Forelimb muscle (tissue), 1 donor: Measurements from ENCODE around the gene TEX50. TPM values are rescaled to one million over a fixed set of nuclear protein-coding genes. Genes with fewer than 3 reads are reported as not detected.
"Not testable (repeated sequence)": the region's sequence is repeated elsewhere in the genome, so short reads cannot be mapped to it uniquely, and the experiment has no call there.

Source experiments
- DNase-seq: peaks from one replicate; pipeline ENCODE4 v3.0.0-alpha.2; 2013; ENCODE audit warnings: low read depth
- polyA plus RNA-seq: library from polyadenylated mRNA; unstranded; fragments of 120-200 nt; gene quantifications from one replicate; pipeline ENCODE4 v1.2.1, GENCODE V29; 2013; ENCODE audit not compliant: insufficient read length

The TEX50 gene
- not detected for polyA plus RNA-seq

DNA sequence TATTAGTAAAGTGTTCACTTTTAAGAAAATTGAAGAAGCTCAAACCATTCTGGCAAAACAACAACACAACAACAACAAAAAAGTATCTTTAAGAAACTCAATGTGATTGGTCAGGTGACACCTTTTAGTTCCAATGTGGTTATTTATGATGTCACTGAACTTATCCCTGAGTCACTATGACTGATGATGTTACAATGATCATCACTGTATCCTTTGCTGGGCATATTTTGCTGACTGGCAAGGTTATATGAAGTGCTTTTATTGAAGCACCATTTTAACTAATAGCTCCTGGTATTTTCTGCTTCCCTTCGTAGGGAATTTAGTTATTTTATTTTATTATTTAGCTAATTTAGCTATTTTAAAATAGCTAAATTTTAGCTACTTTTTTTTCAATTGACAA, at the start of gene TEX50:
TEX50 (plus strand) TSS at position 223 of the 400 bp plus-strand sequence. CDS start 184 bp downstream, outside the sequence.
- DNase-seq: no peak

DNA sequence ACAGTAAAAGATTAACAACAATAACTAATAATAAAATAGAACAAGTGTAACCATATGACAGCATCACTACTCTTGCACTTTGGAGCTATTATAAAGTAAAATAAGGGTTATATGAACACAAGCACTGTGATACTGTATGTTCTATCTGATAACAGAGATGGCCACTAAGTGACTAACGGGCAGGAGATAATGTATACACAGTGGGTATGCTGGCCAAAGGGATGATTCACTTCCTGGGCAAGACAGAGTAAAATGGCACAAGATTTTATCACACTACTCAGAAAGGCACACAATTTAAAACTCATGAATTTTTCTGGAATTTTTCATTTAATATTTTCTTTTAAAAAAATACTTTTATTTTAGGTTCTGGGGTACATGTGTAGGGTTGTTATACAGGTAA, 44.6 kb upstream of the TEX50 start:
- no peak for DNase-seq

DNA sequence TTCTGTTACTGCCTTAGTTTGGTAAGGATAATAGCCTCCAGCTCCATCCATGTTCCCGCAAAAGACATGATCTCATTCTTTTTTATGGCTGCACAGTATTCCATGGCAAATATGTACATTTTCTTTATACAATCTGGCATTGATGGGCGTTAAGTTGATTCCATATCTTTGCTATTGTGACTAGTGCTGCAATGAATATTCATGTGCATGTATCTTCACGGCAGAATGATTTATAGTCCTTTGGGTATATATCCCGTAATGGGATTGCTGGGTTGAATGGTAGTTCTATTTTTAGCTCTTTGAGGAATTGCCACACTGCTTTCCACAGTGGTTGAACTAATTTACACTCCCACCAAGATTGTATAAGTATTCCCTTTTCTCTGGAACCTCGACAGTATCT, 44.0 kb upstream of the TEX50 start:
- not testable (repeated sequence) for DNase-seq

DNA sequence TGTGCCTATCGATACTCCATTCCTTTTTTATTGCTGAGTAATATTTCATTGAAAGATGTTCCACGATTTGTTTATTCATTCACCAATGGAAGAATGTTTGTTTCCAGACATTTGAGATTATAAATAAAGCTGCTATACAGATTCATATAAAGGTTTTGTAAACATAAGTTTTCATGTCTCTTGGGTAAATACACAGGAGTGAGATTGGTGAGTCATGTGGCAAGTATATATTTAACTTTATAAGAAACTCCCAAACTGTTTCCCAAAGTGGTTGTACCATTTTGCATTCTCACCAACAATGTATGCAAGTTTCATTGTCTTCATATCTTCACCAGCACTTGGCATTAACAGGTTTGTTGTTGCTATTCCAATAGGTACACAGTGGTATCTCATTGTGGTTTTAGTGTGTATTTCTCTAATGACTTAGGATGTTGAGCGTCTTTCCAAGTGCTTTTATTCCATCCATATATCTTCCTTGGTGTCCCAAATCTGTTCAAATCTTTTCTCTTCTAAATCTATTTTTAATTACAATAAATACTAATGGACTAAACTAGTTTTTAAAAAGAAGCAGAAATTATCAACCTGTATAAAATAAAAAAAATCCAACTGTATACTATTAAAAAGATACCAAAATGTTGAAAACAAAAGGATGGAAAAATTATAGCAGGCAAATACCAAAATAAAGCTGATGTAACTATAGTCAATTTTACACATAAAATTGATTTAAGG, 38.9 kb upstream of the TEX50 start:
- DNase-seq: no peak

GRCh38 chr1:173601588-173601987, 33.5 kb upstream of the TEX50 start:
- no peak for DNase-seq

DNA sequence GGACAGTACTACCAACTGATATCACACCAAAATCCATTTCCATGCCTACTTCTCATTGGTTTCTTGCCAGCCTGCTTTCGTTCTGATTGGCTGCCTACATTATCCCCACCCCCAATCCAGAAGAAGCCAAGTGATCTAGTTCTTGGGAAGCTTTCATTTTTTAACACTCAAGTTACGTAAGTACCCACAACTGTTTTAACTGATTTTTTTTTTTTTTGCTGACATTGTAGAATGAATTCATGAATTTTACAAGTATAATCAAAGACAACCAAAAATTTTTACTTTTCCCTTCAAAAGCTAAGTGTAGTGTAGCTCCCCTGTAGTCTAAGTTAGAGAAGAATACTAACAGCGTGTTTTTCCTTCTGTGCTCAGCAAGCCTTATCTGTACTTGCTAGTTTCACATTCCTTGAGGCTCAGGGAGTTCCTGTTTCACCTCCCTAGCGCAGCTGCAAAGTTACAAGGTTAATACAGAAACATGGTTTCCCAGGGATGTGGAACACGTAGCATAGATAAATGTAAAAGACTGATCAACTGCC, 32.0 kb upstream of the TEX50 start, which contains the start of gene SLC9C2:
SLC9C2 (minus strand) TSS at position 17 of the 536 bp plus-strand sequence. CDS start 1,296 bp downstream, outside the sequence.
- no peak for DNase-seq

DNA sequence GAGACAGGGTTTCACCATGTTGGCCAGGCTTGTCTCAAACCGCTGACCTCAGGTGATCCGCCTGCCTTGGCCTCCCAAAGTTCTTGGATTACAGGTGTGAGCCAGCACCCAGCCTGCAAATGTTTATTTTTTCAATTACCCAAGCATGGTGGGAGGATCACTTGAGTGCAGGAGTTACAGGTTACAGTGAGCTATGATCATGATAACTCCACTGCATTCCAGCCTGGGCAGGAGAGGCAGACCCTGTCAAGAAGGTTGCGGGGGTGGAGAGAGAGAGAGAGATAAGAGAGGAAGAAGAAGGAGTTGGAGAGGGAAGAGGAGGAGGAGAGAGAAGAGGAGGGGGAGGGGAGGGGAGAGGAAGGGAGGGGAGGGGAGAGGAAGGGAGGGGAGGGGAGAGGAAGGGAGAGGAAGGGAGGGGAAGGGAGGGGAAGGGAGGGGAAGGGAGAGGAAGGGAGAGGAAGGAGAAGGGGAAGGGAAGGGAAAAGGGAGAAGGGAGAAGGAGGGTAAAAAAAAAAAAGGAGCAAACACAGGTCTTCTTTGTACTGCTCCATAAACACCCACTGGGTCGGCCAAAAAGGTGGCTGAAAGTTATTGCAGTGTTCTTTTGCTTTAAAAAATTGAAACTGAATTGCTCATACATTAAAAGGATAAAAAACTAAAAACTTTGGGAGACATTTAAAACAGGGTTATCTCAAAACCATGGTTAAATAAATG, 26.5 kb upstream of the TEX50 start:
- no peak for DNase-seq

- DNase-seq: not testable (repeated sequence)
Observed at GRCh38 chr1:173613086-173613485, 22.1 kb upstream of the TEX50 start.

GRCh38 chr1:173616859-173617258, 18.3 kb upstream of the TEX50 start:
- no peak for DNase-seq

DNA sequence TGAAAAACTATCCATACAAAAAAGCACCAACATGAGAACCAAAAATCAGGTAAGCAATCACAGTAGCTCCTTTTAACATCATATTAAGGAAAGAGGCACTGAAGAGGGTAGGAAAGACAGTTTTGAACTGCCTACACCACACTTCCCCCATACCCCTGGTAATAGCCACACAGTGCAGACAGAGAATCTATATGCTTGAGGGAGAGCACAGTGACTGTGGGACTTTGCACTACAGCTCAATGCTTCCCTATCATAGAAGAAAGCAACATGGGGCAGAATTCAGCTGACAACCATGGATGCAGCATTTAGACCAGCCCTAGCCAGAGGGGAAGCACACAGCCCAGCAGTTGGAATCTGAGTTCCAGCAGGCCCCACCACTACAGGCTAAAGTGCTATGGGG, 7.9 kb upstream of the TEX50 start:
- DNase-seq: no peak

DNA sequence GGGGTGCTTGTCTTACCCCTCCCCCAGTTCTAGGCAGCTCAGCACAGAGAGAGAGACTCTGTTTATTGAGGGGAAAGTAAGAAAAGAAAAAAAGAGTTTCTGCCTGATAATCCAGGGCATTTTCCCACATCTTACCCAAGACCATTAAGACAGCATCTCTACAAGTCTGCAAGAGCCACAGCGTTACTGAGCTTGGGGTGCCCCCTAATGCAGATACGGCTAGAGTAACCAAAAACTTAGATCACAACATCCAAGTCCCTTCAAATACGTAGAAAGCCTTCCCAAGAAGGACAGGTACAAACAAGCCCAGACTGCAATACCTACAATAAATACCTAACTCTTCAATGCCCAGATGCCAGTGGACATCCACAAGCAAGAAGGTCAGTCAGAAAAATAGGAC, 6.2 kb upstream of the TEX50 start:
- DNase-seq: no peak

- not testable (repeated sequence) for DNase-seq
Observed at GRCh38 chr1:173637236-173638042, 2.3 kb downstream of the TEX50 start.

DNA sequence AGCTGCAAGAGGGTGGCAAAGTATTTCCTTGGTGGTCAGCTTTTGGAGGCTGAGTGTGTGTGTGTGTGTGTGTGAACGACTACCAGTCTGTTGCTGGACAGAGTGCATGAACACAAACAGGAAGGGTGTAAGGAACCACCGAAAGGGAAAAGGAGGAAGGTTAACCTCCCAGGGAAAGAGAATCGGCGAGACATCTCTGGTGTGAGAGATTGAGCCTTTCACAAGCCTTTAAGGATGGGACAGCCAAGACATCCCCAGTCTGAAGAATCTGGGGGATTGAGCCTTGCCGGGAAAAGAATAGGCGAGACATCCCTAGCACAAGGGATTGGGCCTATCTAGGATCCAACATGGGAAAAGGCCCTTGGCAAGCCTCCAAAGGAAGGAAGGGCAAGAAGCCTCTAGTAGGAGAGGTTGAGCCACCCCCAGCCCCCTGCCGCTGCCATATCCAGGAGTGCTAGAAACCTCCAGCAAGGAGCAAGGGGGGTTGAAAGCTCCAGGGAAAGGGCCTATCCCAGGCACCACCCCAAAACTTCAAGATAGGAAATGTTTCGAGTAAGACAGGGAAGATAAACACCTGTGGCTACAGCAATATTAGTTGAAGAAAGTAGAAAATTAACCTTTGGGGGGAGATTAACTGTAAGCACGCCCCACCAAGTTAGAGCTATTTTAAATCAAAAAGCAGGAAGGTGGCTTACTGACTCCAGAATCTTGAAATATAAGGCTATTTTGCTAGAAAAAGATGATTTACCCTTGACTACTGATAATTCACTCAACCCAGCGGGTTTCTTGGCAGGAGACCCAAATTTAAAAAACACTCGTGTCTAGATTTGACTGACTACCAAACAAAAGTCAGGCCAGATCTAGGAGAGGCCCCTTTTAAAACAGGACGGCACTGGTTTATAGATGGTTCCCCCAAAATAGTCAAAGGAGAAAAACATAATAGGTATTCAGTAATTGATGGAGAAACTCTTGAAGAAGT, 3.2 kb downstream of the TEX50 start:
- no peak for DNase-seq

- no peak for DNase-seq
Observed at GRCh38 chr1:173639102-173639501, 4.0 kb downstream of the TEX50 start.

GRCh38 chr1:173642450-173643139, 7.5 kb downstream of the TEX50 start:
- not testable (repeated sequence) for DNase-seq

- DNase-seq: no peak
Observed at GRCh38 chr1:173646656-173647055, 11.5 kb downstream of the TEX50 start.

DNA sequence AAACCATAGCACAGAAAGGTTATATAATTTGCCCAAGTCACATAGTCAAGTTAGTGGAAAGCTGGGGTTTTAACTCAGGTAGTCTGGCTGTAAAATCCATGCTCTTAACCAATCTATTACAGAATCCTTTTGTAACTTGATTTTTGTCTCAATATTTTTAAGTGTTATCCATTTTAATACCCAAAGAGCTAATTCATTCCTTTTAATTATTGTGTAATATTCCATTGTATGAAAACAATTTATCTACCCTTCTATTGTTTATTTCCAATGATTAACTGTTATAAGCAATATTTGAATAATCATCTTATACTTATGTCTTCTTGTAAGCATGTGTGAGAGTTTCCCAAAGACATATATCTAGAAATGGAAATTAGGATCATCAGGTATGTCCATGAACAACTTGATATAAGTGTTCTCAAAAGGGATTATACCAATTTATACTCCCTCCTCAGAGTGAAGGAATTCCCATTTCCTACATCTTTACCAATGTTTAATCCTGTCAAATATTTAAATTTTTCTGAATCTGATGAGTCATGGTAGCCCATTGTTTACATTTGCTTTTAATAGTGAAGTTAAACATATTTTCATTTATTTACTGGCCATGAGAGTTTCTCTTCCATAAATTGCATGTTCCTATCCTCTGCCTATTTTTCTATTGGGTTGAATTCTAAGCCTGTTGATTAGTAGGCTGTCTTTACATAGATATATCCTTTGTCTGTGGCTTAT, 13.9 kb downstream of the TEX50 start:
- no peak for DNase-seq

DNA sequence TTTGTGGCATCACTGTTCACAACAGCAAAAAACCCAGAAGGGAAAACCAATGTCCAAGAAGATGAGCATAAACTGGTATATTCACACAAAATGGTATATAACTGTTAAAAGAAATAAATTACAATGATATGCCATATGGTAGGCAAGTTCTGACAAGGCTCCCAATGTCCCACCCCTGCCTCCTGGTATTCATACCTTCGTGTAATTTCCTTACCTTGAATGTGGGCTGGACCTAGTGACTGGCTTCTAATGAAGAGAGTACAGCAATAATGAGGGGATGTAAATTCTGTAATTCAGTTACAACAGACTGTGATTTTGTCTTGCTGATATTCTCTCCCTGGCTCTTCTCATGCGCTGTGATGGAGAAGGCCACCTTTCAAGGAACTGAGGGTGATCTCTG, 25.2 kb downstream of the TEX50 start:
- no peak for DNase-seq

GRCh38 chr1:173661271-173661670, 26.1 kb downstream of the TEX50 start:
- no peak for DNase-seq
